Subcutaneous adipose tissue (tissue), 4 donors: ENCODE results near the gene ADK. TPM values are rescaled to one million over a fixed set of nuclear protein-coding genes. Genes with fewer than 3 reads are reported as not detected.

Source experiments
- total RNA-seq, 4 donors: library from RNA; depleted of rRNA; stranded (reverse); fragments of >200 nt; gene quantifications; one replicate each; pipeline ENCODE4 v1.1.0, GENCODE V29; 2016
- TF ChIP-seq, protein P1 (sequence below): fragments of 450-650 bp; IDR thresholded peaks from one replicate; pipeline ENCODE4 v1.5.1; 2016; ENCODE audit warnings: low read depth, mild to moderate bottlenecking, control low read depth, antibody characterized with exemption, moderate library complexity

The ADK gene
- total RNA-seq, 4 donors from 2014 or later = 21.7 to 52.2 (median 38.8) TPM

DNA sequence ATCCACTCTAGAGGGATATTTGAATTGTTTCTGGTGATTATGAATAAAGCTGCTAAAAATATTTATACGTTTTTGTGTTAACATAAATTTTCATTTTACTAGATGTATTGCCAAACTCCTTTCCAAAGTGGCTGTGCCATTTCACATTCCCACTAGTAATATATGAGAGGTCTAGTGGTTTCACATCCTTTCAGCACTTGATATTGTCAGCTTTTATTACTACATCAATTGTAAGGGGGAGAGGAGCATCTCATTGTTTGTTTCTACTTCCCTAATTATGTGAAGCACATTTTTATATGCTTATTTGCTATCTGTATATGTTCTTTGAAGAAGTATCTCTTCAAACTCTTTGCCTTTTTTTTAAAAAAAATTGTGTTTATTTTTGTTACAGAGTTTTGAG lies 184.5 kb downstream of the ADK start:
- TF ChIP-seq, protein P1, sequence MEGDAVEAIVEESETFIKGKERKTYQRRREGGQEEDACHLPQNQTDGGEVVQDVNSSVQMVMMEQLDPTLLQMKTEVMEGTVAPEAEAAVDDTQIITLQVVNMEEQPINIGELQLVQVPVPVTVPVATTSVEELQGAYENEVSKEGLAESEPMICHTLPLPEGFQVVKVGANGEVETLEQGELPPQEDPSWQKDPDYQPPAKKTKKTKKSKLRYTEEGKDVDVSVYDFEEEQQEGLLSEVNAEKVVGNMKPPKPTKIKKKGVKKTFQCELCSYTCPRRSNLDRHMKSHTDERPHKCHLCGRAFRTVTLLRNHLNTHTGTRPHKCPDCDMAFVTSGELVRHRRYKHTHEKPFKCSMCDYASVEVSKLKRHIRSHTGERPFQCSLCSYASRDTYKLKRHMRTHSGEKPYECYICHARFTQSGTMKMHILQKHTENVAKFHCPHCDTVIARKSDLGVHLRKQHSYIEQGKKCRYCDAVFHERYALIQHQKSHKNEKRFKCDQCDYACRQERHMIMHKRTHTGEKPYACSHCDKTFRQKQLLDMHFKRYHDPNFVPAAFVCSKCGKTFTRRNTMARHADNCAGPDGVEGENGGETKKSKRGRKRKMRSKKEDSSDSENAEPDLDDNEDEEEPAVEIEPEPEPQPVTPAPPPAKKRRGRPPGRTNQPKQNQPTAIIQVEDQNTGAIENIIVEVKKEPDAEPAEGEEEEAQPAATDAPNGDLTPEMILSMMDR = no peak

GRCh38 chr10:74337330-74338016 lies 186.5 kb downstream of the ADK start:
- TF ChIP-seq, protein P1 = no peak

DNA sequence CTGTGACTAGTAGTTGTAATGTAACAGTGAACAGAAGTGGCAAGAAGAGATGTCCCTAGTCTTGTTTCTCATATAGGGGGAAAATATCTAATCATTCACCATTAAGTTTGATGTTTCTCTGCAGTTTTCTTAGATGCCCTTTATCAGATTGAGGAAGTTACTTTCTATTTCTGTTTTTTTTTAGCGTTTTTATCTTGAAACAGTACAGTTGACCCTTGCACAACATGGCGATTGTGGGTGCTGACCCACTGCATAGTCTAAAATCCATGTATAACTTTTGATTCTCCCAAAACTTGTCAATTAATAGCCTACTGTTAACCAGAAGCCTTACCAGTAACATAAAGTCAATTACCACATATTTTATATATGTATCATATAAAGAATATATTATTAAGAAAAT lies 192.0 kb downstream of the ADK start:
- TF ChIP-seq, protein P1 = no peak

- TF ChIP-seq, protein P1 = no peak
These were observed 192.8 kb downstream of the ADK start for GRCh38 chr10:74343804-74344203.

DNA sequence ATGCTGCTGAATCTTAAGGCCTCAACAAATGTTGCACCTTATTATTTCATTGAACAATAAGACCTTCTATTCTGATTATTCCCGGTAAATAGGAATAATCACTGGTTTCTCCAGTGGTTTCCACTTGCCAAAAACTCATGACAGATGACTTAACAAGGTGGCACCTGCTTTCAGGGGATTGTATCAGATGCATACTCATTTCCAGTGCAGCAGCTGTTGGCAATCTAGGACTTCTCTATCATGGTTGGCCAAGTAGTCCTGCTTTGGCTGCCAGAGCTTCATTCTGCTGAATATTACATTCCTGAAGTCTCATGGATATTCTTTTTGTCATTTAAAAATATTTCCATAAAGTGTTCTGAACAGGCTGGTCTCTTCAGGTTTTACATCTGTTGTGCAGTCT lies 193.3 kb downstream of the ADK start:
- TF ChIP-seq, protein P1 = no peak

DNA sequence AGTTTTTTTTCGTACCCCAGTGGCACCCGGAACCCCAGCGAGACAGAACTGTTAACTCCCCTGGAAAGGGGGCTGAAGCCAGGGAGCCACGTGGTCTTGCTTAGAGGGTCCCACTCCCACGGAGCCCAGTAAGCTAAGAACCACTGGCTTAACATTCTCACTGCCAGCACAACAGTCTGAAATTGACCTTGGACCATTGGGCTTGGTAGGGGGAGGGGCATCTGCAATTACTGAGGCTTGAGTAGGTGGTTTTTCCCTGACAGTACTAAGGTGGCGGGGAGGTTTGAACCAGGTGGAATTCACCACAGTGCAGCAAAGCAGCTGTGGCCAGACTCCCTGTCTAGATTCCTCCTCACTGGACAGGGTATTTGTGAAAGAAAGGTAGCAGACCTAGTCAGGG lies 196.5 kb downstream of the ADK start:
- TF ChIP-seq, protein P1 = no peak

- TF ChIP-seq, protein P1 = no peak
These were observed 210.7 kb downstream of the ADK start for GRCh38 chr10:74361678-74362077.
